HG02938 (cell line): ENCODE data around the gene SLC6A19.
"Not testable (repeated sequence)": the region's sequence is repeated elsewhere in the genome, so short reads cannot be mapped to it uniquely, and the experiment has no call there.

Experiments
- ATAC-seq: cut with Tn5 transposase; IDR thresholded peaks from one replicate; pipeline ENCODE4 v1.9.1; 2021; ENCODE audit warnings: mild to moderate bottlenecking, moderate library complexity; ENCODE audit not compliant: unreplicated experiment

Gene SLC6A19

DNA sequence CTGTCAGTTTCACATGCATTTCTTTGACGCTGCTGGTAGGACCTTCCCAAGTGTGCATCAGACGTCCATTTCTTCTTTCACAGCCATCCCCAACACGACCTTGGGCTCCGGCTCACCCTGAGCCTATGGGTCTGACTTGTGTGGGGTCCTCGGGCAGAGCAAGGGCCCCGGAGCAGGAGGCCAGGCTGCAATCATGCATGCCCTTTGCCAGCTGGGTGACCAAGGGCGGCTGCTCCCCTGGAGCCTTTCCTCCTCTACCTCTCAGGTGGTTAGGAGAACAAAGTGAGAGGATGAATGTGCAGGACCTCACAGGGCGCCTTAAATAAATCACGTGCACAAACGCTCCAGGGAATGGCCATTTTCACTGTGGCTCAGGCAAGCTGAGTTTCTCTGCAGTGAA is 60.2 kb downstream of the SLC6A19 start:
- no peak for ATAC-seq

DNA sequence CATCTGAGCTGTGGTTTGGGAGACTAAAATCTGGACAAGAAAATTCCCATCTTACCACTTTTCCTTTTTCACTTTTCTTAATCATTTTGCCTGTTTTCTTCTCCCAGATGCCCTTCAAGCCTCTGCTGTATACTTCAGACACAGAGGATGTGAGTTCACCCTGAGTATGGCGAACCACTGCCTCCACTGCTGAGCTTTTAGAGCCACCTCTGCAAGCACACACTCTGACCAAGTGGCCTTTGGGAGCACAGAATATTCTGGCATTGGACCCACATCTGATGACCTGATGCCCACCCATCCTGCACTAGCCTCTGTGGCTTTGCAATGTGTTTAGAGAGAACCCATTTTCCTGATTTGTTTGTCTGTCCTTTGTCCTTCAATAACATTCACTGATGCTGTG is 61.0 kb downstream of the SLC6A19 start:
- no peak for ATAC-seq

DNA sequence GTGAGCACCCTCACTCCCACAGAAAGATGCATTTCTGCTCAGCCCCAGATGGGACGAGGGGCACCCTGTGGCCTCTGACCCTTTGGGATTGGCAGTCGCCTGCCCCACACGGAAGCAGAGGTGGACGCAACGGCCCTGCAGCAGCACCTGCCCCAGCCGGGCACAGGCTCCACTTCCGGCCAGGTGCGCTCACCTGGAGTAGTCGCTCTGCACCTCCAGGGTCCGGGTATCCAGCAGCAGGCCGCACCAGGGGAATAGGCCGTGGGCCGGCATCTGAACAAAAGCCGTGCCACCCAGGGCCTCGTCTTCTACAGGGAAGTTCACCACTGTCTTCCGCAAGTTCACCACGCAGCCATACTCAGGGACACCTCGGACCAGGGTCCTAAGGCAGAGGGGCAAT is 62.8 kb downstream of the SLC6A19 start:
- no peak for ATAC-seq

DNA sequence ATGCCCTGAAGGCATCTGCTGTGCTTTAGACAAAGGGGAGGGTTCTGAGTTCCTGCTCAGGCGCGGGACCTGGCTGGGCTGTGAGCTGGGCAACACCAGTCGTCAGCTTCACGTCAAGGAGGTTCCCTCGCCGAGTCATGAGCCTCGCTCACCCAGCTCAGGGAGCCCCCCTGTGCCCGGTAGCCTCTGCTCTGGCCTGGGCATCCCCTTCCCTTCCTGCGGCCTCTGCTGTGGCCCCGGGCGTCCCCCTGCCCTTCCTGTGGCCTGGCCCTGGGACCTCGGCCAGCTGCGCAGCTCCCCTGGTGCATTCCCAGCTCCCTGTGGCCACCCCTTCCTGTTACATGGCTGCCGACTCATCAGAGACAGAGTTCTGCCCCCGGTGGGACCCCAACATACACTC is 63.6 kb downstream of the SLC6A19 start:
- no peak for ATAC-seq

DNA sequence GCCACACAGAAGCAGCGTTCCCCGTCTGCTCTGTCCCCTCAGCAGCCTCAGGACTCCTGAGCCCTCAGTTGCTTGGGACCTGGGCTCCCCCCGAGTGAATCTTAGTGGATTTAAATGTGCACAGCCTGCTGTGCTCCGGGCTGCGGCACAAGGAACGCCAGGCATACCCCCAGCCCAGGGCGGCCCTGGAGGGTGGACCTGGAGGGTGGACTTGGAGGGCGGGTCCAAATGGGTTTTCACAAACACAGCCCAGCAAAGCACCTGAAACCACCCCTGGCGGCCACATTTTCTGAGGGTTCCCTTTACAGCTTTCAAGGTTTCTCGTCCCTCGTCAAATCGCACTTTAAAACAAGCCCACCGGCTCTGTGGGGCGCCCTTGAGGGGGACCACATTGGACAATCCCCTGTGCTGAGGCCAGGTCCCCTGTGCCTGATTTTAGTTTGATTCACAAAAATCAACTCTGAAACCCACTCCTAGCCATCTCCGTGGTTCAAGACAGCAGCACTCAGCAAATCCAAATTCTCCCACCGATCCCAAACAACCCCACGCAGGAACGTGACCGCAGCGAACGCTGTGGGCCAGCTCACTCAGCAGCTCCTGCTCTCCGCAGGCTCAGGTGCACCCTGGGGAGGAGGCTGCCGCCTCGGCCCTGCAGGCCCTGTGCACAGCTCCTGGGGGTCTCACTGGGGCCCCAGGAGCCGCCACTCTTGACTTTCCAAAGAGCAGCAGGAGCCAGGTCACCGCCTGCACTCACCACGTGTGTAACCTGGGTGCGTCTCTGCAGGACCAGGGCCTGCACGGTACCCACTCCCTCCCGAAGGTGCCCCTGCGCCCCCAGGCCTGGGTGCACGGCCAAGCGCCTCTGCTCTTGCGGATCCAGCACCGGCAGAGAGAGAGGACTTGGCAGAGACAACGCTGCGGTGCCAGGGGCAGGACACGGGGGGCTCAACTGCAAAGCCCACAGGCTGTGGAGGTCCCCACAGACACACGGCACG is 64.4 kb downstream of the SLC6A19 start:
- no peak for ATAC-seq

DNA sequence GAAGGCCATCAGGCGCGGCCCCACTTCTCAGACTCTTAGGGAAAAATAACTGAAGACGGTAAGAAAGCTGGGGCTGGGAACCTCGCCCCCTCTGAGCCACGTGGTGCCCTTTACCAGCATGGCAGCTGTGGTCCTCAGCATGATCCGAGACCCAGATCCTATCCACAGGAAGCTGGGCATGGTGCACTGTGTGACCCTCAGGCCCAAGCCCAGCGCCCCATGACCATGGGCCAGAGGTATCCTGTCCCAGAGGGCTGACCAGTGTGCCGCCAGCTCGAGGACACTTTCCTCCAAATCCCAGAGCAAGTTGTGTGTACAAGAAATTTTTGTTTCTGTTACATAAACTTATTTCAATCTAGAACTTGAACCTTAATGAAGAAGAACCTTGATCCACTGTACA is 65.4 kb downstream of the SLC6A19 start:
- no peak for ATAC-seq

DNA sequence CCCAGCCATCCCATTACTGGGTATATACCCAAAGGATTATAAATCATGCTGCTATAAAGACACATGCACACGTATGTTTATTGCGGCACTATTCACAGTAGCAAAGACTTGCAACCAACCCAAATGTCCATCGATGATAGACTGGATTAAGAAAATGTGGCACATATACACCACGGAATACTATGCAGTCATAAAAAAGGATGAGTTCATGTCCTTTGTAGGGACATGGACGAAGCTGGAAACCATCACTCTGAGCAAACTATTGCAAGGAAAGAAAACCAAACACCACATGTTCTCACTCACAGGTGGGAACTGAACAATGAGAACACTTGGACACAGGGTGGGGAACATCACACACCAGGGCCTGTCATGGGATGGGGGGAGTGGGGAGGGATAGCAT is 66.1 kb downstream of the SLC6A19 start:
- ATAC-seq: not testable (repeated sequence)

DNA sequence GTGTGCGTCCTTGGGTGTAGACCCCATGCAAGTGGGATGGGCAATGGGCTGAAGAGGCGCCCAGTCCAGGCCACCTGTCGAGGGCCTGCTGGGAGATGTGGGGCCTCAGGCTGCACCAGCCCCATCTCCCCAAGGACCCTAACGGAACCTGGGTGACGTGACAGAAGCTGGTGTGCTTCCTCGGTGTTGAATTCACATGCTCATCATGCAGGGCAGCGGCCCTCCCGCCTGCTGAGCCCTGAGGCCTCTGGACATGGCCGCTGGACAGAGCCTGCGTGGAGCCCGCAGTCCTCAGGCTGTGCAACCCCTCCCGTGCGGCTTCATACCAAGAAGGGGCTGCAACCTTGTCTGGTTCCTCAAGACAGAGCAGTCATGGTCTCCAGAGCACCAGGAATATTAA is 66.7 kb downstream of the SLC6A19 start:
- no peak for ATAC-seq

DNA sequence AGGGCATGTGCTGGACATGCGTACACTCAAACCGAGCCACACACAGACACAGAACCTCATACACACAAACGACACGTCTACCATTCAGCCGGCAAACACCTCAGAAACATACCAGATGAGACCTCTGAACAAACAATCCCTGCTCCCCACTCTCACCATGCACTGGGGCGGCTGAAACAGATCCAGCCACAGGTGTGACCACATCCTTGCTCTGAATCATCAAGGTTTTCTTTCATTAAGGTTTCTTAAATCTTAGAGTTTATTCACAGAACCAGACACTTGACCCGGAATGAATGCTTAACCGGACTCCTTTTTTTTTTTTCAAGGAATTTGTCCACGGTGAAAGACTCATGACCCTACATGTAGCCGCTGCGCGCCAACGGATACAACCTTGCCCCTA is 67.3 kb downstream of the SLC6A19 start:
- no peak for ATAC-seq

DNA sequence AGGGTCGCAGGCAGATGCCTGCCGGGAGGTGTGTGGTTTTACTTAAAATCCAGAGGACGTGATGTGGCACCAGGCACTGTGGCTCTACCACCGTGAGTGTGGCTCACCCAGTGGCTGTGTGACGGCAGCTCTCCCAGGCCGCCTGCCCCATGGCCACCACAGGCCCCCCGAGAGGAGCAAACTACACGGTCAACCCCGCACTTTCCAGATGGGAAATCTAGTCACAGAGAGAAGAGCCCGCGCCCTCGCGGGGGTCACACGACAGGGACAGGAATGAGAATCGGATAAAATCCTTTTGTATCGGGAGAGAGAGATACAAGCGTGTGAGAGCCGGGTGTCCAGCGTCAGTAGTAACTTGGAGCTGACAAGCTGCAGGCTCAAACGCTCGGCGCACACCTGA is 69.0 kb downstream of the SLC6A19 start:
- no peak for ATAC-seq

DNA sequence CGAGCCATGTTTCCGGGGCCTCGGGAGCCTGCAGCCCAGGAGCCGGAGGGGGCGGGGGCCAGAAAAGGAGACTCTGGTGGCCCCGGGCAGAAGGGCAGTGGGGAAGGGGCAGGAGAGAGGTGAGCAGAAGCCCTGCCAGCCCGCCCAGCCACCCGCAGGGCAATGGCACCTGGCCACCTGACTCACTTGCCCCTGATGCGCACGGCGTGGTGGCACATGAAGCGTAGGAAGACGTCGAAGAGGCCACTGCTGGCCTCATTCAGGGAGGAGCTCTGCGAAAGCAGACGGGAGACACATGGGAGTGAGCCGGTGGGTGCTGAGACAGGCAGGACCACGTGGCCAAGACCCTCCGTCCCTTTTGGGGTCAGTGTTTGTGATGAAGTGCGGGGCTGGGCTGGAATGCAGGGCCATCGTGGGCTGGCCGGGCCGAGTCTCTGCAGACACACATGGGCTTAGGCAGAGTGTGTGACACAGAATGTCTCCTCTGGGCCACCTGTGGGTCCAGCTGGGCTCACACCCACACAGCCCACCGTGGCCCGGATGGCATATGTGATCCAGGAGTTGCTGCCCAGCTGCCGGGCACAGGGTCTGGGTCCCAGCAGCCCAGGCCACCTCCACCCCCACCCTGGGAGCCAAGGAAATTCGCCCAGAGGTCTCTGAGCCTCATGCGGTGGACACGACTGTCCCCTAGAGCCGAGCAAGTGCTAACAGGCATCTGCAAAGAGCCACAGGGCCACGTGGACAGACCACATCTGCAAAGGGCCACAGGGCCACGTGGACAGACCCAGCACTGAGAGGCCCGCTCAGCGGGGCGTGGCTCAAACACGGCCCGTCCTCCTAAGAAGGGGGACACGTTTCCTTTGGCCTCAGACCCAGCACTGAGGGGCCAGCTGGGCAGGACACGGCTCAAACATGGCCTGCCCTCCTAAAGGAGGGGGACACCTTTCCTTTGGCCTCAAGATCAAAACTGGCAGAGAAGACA is 69.8 kb downstream of the SLC6A19 start:
- ATAC-seq: no peak

DNA sequence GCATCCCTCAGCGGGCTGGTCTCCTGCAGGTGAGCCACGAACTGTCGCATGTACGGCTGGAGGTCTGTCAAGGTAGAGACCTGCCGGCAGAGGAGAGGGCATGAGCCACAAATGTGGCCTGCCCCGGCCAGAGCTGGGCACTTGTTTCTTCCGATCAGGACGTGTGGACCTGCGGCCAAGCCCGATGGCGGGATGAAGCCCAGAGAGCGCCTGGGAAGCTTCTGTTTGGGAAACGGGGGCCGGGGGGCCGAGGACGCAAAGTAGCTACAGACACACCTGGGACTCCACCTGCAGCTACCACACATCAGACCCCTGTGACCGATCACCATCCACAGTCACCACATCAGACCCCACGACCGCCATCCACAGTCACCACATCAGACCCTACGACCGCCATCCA is 70.8 kb downstream of the SLC6A19 start:
- ATAC-seq: no peak

DNA sequence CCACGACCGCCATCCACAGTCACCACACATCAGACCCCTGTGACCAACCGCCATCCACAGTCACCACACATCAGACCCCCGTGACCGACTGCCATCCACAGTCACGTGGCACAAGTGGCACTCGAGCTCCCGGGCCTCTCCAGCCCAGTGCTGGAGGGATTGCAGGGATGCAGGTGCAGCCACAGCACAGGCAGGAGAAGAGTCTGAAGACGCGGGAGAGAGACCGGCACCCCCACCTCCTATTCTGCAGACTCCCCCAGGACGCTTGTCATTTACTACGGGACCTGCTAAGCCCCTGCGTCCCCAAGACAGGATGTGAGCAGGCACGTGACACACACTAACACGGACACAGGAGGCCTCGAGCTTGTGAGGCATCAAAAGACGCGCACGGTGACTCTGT is 72.3 kb downstream of the SLC6A19 start:
- ATAC-seq: no peak

DNA sequence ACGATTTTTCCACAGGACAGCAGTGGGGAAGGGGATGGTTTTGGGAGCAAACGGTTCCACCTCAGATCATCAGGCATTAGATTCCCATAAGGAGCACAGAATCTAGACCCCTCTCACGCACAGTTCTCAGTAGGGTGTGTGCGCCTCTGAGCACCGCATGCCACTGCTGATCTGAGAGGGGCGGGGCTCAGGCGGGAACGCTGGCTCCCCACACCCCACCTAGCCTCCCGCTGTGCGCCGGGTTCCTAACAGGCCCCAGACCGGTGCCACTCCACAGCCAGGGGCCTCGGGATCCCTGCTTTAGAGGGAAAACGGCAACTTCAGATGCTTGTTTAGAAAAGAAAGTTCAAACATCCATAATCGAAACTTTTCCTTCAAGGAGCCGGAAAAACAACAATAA is 73.1 kb downstream of the SLC6A19 start:
- ATAC-seq: no peak
